Smooth muscle cell (in vitro differentiated cells): Measurements from ENCODE around the gene NPAS3. TPM values are rescaled to one million over a fixed set of nuclear protein-coding genes. Genes with fewer than 3 reads are reported as not detected.

Source experiments
- DNase-seq: peaks from one replicate; lab custom pipeline; 2025; ENCODE audit not compliant: unreplicated experiment; lab: John Stamatoyannopoulos, UW
- H2AFZ ChIP-seq: fragments of 200-600 bp; sonication (generic); 2 replicates; pipeline ENCODE4 v1.6.0; 2016; ENCODE audit warnings: antibody characterized with exemption, low read depth, mild to moderate bottlenecking
- H3F3A ChIP-seq: fragments of 200-600 bp; sonication (generic); 2 replicates; pipeline ENCODE4 v1.6.0; 2017; ENCODE audit warnings: antibody characterized with exemption, low read depth
- H3K27ac ChIP-seq: fragments of 200-600 bp; sonication (generic); 2 replicates; pipeline ENCODE4 v1.5.1; 2016; ENCODE audit warnings: low read depth, mild to moderate bottlenecking
- H3K27me3 ChIP-seq: fragments of 200-600 bp; sonication (generic); 2 replicates; pipeline ENCODE4 v1.6.1; 2016; ENCODE audit warnings: low read depth, mild to moderate bottlenecking
- H3K36me3 ChIP-seq: fragments of 200-600 bp; sonication (generic); 2 replicates; pipeline ENCODE4 v1.5.1; 2016; ENCODE audit warnings: low read depth
- H3K4me1 ChIP-seq: fragments of 200-600 bp; sonication (generic); 2 replicates; pipeline ENCODE4 v1.5.1; 2016; ENCODE audit warnings: low read depth
- H3K4me2 ChIP-seq: fragments of 200-600 bp; sonication (generic); 2 replicates; pipeline ENCODE4 v1.6.0; 2016; ENCODE audit warnings: mild to moderate bottlenecking
- H3K4me3 ChIP-seq: fragments of 200-600 bp; sonication (generic); 2 replicates; pipeline ENCODE4 v1.5.1; 2016; ENCODE audit warnings: mild to moderate bottlenecking
- H3K79me2 ChIP-seq: fragments of 200-600 bp; sonication (generic); 2 replicates; pipeline ENCODE4 v1.6.0; 2016; ENCODE audit warnings: low read depth, mild to moderate bottlenecking
- H3K9ac ChIP-seq: fragments of 200-600 bp; sonication (generic); 2 replicates; pipeline ENCODE4 v1.6.0; 2016; ENCODE audit warnings: low read depth
- H3K9me3 ChIP-seq: fragments of 200-600 bp; sonication (generic); replicated peaks from 2 replicates; pipeline ENCODE4 v1.5.1; 2016; ENCODE audit warnings: low read depth
- H4K20me1 ChIP-seq: fragments of 200-600 bp; sonication (generic); 2 replicates; pipeline ENCODE4 v1.6.0; 2016; ENCODE audit warnings: low read depth
- CTCF ChIP-seq: fragments of 200-600 bp; sonication (generic); IDR thresholded peaks from 2 replicates; pipeline ENCODE4 v1.5.1; 2017; ENCODE audit warnings: borderline replicate concordance, mild to moderate bottlenecking, antibody characterized with exemption; ENCODE audit not compliant: insufficient read depth, poor library complexity, severe bottlenecking
- WGBS: methylation state at CpG from one replicate; pipeline ENCODE4 v1.1.7; 2016; ENCODE audit warnings: low lambda C conversion rate; 5-methylcytosine and 5-hydroxymethylcytosine counted together
- polyA plus RNA-seq: library from polyadenylated mRNA; unstranded; fragments of >200 nt; fragmentation: Nextera tagmentation; extraction: Ambion mirVana; gene quantifications from 2 replicates; pipeline ENCODE4 v1.2.1, GENCODE V29; 2016
- total RNA-seq: library from RNA; depleted of rRNA; stranded (reverse); fragments of >200 nt; gene quantifications from 2 replicates; pipeline ENCODE4 v1.2.3, GENCODE V29; 2014

The NPAS3 gene
- total and polyA plus RNA-seq, 2 experiments from 2014 or later = 0.79 to 2.0 TPM

DNA sequence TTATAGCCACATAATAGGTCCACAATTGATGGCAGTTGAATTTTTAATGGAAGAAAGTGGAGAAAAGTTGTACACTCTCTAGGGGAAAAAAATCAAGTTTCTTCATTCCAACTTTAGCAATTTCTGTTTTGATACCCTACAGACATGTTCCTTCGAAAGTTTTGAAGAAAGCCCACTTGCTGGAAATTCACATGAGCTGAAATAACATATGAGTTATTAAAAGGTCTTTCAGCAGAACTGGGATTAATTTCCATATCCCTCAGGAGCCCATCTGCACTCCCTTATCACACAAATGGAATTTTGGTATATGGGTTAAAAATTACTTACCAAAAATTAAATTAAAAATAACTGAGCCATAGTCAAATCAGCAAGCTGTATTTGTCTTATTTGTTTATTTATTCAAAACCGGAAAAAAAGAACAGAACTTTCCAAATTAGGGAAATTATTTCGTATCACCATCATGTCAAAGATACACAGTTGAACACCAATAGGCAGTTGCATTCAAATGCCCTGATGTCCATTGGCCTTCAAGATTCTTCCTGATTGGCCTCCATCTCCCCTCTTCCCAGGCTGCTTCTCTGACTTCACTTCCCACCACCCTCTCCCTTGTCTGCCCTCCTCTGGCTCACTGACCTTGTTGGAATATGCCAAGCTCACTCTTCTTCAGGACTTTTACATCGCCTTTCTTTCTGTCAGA is 566.7 kb downstream of the NPAS3 start:
- H4K20me1 ChIP-seq = no peaks in the 10 kb centered on the region
- H3K9me3 ChIP-seq = no peaks in the 10 kb centered on the region
- H3K9ac ChIP-seq = no peak overlapping the region
- H3K4me3 ChIP-seq = no peak overlapping the region
- no peaks in the 10 kb centered on the region for H3K4me1 ChIP-seq
- H2AFZ ChIP-seq = no peak overlapping the region
- H3K79me2 ChIP-seq = no peaks in the 10 kb centered on the region
- 95% methylated on average over 4 of the region's 4 CpGs for WGBS
- no peaks in the 10 kb centered on the region for H3K36me3 ChIP-seq
- H3K27me3 ChIP-seq = no peaks in the 10 kb centered on the region
- TF ChIP-seq CTCF = no peak
- H3K27ac ChIP-seq = no peak overlapping the region
- H3F3A ChIP-seq = no peaks in the 10 kb centered on the region
- no peak overlapping the region for H3K4me2 ChIP-seq
- no peak for DNase-seq

DNA sequence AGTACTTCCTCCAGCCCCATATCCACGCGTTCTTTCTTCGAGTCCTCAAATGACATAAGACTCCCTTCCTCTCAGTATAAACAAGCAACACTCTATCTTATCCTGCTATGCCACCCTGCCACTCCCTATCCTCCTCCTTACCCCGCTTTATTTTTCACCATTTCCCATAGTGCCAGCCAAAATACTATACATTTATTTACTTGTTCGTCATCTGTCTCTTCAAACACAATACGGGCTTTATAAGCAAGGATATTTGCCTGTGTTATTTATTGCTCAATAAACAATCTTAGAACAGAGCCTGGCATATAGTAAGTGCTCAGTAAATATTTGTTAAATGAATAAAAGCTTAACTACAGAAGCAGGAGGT is 567.3 kb downstream of the NPAS3 start:
- Histone ChIP-seq H2AFZ (no peak overlapping the region), H3F3A (no peaks in the 10 kb centered on the region), H3K27ac (no peak overlapping the region), H4K20me1 (no peaks in the 10 kb centered on the region), H3K4me2 (no peak overlapping the region), H3K4me1 (no peaks in the 10 kb centered on the region), H3K79me2 (no peaks in the 10 kb centered on the region), H3K9me3 (no peaks in the 10 kb centered on the region), H3K36me3 (no peaks in the 10 kb centered on the region), H3K4me3 (no peak overlapping the region), H3K27me3 (no peaks in the 10 kb centered on the region), H3K9ac (no peak overlapping the region)
- DNase-seq = no peak
- WGBS = 95% methylated on average over 6 of the region's 6 CpGs
- TF ChIP-seq CTCF = no peak

- Histone ChIP-seq H3K79me2 (no peaks in the 10 kb centered on the region), H2AFZ (peak overlapping the region; percentile 44), H3K9ac (peak overlapping the region; percentile 51), H3K27ac (no peak overlapping the region), H3F3A (peaks cover 3% of the 10 kb centered on the region), H3K4me3 (no peak overlapping the region), H3K9me3 (no peaks in the 10 kb centered on the region), H3K27me3 (no peaks in the 10 kb centered on the region), H4K20me1 (no peaks in the 10 kb centered on the region), H3K36me3 (no peaks in the 10 kb centered on the region), H3K4me1 (no peaks in the 10 kb centered on the region), H3K4me2 (no peak overlapping the region)
- no peak for TF ChIP-seq CTCF
- no peak for DNase-seq
- WGBS = 81% methylated on average over 9 of the region's 9 CpGs
These were observed 569.7 kb downstream of the NPAS3 start for GRCh38 chr14:33508126-33509062.
